Stimulated activated CD4-positive, alpha-beta T cell treated with anti-CD3 and anti-CD28 coated beads, Interleukin-4, amount 100 ng/mL, for 48 hours (primary cell): Measurements from ENCODE around the gene IQGAP3.
"Not testable (repeated sequence)": the region's sequence is repeated elsewhere in the genome, so short reads cannot be mapped to it uniquely, and the experiment has no call there.

Source experiments
- DNase-seq, 2 donors: peaks; one replicate each; pipeline ENCODE4 v3.0.0-alpha.2; 2020; ENCODE audit warnings: low read depth in 2 of 2

The IQGAP3 gene

GRCh38 chr1:156574039-156574633 lies 1.8 kb upstream of the IQGAP3 start:
- no peak for DNase-seq

- no peak for DNase-seq
These were observed 276 bp upstream of the IQGAP3 start for GRCh38 chr1:156572663-156573018.

DNA sequence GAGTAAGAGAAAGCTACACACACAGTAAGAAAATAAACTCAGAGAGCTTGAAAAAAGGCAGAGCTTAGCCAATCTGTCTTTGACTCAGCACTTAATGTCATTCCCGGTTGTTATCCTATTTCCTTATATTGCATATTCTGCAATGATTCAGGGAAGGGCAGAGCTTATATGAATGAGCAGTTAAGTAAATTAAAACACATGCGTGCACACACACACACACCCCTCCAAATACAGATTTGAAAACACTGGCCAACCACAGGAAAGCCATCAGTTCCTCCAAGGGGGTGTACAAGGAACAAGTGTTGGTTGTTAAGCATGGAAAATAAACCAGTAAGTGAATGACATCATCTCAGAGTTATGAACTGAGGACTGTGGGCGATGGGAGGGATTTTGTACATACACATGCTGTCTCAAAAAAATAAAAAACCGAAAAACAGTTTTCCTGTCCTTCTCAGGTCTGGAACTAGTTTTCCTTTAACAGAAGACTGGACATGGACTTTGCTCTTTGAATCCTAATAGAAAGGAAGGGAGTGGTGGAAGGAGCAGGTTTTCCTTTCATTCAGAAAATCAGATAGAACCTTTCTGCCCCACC lies 1.0 kb downstream of the IQGAP3 start:
- DNase-seq: no peak

- DNase-seq: no peak
These were observed 5.9 kb downstream of the IQGAP3 start for GRCh38 chr1:156566436-156566835.

GRCh38 chr1:156565519-156565918 lies 6.8 kb downstream of the IQGAP3 start:
- DNase-seq: no peak

DNA sequence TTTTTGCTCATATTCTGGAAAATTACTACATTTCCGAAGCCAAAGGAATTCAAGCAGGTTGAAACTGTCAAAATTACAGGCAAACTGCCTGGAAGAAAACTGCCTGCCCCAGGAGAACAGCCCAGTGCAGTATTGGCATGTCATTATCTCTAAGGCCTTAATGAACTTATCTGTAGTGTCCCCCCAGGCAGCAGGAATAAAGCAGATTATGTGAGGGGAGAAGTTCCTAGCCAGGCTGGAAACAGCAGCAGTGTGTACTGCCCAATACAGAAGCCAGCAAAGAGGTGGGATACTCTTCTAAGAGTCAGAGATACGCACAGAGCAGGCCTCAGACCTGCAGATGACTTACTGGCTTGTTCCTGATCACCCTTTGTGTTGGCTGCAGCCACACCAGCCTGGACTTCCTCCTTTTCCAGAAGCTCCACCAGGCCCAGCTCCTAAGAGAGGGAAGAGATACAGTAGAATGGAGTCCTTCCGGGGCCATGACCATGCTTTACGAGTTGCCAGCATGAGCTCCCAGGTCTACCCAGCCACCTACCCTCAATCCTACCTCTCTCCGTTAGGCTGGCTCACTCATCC lies 11.7 kb downstream of the IQGAP3 start:
- no peak for DNase-seq

GRCh38 chr1:156559797-156560385 lies 12.5 kb downstream of the IQGAP3 start:
- DNase-seq: no peak

GRCh38 chr1:156559086-156559796 lies 13.1 kb downstream of the IQGAP3 start:
- no peak for DNase-seq

DNA sequence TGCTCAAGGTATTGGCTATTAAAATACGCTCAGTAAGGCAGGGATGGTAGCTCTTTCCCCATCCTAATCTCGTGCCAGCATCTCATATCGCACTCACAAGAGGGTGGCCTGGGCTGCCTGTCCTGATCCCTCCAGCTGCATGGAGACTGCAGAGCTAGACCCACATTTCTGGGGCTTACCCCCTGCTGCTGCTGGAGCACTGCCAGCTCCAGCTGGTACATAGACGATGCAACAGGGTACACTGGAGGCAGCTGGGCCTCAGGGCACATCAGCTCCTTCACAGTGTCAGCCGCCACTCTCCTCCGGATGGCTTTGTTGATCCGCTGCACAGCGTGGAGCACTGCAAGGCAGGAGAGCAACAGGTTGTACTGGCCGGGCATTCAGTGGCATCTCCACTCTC lies 16.0 kb downstream of the IQGAP3 start:
- DNase-seq: no peak

- no peak for DNase-seq
These were observed 16.6 kb downstream of the IQGAP3 start for GRCh38 chr1:156555715-156556114.

GRCh38 chr1:156554971-156555370 lies 17.4 kb downstream of the IQGAP3 start:
- no peak for DNase-seq

- no peak for DNase-seq
These were observed 18.4 kb downstream of the IQGAP3 start for GRCh38 chr1:156553860-156554485.

DNA sequence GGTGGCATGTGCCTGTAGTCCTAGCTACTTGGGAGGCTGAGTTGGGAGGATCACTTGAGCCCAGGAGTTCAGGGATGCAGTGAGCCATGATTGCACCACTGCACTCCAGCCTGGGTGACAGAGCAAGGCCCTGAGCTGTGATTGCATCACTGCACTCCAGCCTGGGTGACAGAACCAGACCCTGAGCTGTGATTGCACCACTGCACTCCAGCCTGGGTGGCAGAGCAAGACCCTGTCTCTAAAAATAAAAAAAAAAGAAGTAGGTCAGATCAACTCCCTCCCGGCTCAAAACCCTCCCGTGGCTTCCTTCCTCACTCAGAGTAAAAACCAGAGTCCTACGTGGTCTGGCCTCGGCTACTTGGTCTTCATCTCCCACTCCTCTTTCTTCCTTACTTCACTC lies 19.4 kb downstream of the IQGAP3 start:
- DNase-seq: not testable (repeated sequence)

- DNase-seq: no peak
These were observed 19.8 kb downstream of the IQGAP3 start for GRCh38 chr1:156552518-156552917.

DNA sequence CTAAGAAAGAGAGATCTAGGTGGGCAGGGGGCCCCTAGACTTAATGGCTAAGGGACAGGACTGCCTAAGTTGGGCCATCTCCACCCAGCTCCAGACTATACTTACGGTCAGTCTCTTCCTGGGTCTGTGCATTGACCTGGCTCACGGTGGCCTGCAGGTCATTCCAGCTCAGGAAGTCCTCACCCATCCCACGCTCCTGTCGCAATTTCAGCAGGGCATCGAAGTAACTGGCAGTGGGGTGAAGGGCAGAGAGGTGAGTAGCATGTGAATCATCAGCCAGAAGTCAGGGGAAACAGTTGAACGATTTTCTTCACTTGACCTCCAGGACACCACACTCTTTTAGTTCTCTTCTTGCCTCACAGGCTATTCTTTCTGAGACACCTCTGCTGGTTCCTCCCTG lies 20.5 kb downstream of the IQGAP3 start:
- no peak for DNase-seq

- no peak for DNase-seq
These were observed 21.2 kb downstream of the IQGAP3 start for GRCh38 chr1:156551066-156551643.

DNA sequence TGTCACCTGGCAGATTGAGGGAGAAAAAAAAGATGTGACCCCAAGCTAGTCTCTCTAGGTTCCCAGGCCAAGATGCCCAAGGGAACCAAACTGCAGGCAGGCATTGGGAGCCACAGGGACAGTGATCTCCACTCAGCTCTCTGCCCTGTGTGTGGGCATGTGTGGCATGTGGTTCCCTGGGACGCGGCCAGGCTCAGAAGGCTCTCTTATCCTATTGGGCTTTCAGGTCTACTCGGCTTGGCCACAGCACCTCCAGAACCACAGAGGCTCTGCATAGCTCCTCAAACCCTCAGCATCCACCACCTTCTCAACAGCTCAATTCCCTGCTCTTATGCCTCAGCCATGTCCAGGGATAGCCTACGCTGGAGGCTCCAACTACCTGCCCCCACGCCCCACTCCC lies 22.0 kb downstream of the IQGAP3 start:
- DNase-seq: no peak

GRCh38 chr1:156549831-156550230 lies 22.5 kb downstream of the IQGAP3 start:
- no peak for DNase-seq

DNA sequence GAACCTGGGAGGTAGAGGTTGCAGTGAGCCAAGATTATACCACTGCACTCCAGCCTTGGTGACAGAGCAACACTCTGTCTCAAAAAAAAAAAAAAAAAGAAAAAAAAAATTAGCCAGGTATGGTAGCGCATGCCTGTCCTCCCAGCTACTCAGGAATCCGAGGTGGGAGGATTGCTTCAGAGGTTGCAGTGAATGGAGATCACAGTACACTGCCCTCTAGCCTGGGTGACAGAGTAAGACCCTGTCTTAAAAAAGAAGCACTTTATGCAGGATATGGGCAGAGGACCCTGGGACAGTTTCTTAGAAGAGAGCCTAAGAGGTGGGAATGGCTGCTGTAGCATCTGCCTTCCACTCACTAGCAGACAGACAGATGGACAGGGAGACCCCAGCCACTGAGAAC lies 23.0 kb downstream of the IQGAP3 start:
- DNase-seq: no peak

GRCh38 chr1:156547982-156548381 lies 24.4 kb downstream of the IQGAP3 start:
- no peak for DNase-seq

GRCh38 chr1:156547434-156547833 lies 24.9 kb downstream of the IQGAP3 start:
- DNase-seq: no peak

GRCh38 chr1:156546267-156546666 lies 26.1 kb downstream of the IQGAP3 start:
- no peak for DNase-seq
